Astrocyte of the cerebellum (primary cell): ENCODE data around the gene CACNG5.
A peak's percentile ranks its signal among the peaks of the same experiment; 100 is the strongest.

Experiments
- DNase-seq: peaks from one replicate; pipeline ENCODE4 v3.0.0-alpha.2; 2011; ENCODE audit warnings: low read depth
- H3K4me3 ChIP-seq: 2 replicates; pipeline ENCODE4 v1.5.1; 2011; ENCODE audit warnings: mild to moderate bottlenecking, low read depth, low read length, moderate library complexity
- CTCF ChIP-seq: IDR thresholded peaks from 2 replicates; pipeline ENCODE4 v1.5.1; 2012; ENCODE audit warnings: low read length, low read depth, moderate library complexity, mild to moderate bottlenecking; ENCODE audit errors: missing control alignments
- in situ Hi-C: cut with HindIII; loops from 2 replicates; pipeline ENCODE4 v1.10.0; 2017; ENCODE audit warnings: low sequenced_read_pairs

CACNG5 gene

GRCh38 chr17:66834919-66835454 lies at the start of gene CACNG5:
Gene CACNG5 (plus strand): TSS chr17:66835117. CDS start chr17:66877333, 42,216 bp downstream.
- no peak within 1 kb of the TSS for H3K4me3 ChIP-seq
- in situ Hi-C loops: no loop called here
- TF ChIP-seq CTCF: no peak
- DNase-seq: no peak

GRCh38 chr17:66786107-66786506 lies 48.8 kb upstream of the CACNG5 start:
- TF ChIP-seq CTCF: no peak
- in situ Hi-C loops: no loop called here

GRCh38 chr17:66787914-66788313 lies 47.0 kb upstream of the CACNG5 start:
- in situ Hi-C loops: no loop called here
- no peak overlapping the region for H3K4me3 ChIP-seq
- no peak for TF ChIP-seq CTCF
- no peak for DNase-seq

More at GRCh38 chr17:66786107-66786506, 48.8 kb upstream of the CACNG5 start:
- no peak for DNase-seq
- no peak overlapping the region for H3K4me3 ChIP-seq

DNA sequence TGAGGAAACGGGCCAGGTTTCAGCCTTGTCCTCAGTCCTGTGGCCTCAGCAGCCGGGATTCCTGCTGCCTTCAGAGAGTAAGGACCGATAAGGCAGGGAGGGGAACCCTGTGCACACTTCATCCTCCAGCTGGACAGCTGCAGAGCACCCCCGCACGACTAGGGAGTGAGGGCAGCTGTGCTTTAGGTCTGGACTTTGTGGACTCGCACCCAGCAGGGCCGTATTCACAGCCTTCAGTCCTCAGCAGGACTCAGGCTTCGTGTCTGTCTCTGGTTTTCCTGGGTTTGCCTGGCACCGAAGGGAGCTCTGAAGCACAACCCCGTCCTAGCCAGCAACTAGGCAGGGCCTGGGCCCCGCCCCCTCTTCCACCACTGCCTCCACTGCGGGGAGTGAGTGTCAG lies 45.8 kb upstream of the CACNG5 start:
- in situ Hi-C loops: no loop called here
- H3K4me3 ChIP-seq: no peak overlapping the region
- no peak for TF ChIP-seq CTCF
- no peak for DNase-seq

DNA sequence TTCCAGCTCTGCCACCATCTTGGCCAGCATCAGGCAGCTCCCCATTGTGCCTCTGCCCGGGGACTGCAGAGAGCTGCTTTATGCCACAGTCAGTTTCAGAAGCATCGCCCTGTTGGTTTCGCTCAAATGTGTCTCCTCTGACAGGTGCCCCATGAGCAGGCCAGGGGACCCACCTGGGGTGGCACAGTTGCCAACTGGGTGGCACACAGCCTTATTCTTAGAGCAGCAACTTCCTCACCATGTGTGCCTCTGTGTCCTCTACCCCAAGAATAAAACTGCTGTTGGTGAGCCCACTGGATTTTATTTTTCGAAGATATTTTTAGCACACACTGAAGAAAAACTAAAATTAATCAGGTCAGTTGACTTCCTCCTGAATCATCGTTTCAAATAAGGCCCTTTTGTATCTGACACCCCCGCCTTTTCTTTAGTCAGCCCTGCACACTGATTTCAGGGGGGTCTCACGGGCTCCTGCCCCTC lies 44.9 kb upstream of the CACNG5 start:
- H3K4me3 ChIP-seq: no peak overlapping the region
- DNase-seq: no peak
- no peak for TF ChIP-seq CTCF
- in situ Hi-C loops: no loop called here

DNA sequence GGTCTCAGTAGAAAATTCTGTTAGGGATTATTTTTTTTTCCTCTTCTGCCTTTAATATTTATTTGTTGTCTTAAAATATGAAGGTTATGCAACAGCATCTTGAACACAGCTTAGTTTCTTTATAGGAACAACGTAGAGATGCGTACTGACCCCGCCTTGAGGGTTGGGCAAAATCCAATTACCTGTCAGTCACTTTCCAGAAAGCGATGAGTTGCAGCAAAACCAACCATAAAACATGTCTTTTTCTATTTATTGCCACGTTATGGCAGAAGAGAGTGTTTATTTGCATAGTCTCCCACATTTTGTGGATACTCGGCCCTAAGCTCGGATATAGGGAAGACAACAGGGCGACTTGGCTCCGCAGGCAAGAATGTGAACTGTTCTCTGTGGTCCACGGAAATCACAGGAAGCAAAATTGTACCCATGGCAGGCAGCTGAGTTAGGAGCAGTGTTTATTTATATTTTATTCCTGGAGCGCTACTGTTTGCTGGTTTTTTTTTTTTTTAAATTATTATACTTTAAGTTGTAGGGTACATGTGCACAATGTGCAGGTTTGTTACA lies 44.3 kb upstream of the CACNG5 start:
- no peak for DNase-seq
- peak; percentile 15 for TF ChIP-seq CTCF
- H3K4me3 ChIP-seq: no peak overlapping the region
- in situ Hi-C loops: no loop called here
